Measurements from ENCODE around the gene CLEC16A.

GRCh38 chr16:10916534-10916933 is 27.8 kb upstream of the CLEC16A start:
- no peak for TF ChIP-seq POLR2AphosphoS5 (IDR thresholded peaks at IDR 0.05)
- TF ChIP-seq CTCF (IDR thresholded peaks at IDR 0.05): no peak
- TF ChIP-seq POLR2A (IDR thresholded peaks at IDR 0.05): no peak

Data from gastroesophageal sphincter (tissue), 3 donors.